HCT116 (cell line): ENCODE data around the gene SRD5A3. TPM values are rescaled to one million over a fixed set of nuclear protein-coding genes. Genes with fewer than 3 reads are reported as not detected.

Experiments
- ATAC-seq: fragments of 200-7000 bp; cut with Tn5 transposase; 2 replicates; pipeline ENCODE4 v1.9.1; 2020; ENCODE audit warnings: mild to moderate bottlenecking, moderate library complexity
- BruUV-seq: library from RNA; stranded (reverse); fragments of 400-500 nt; replicated peaks from 2 replicates; lab custom pipeline; 2021; lab: Mats Ljungman, UMichigan
- CTCF ChIA-PET: fragments of 300-600 bp; sonication (Branson Sonifier 250); formaldehyde crosslinking; loops from one replicate; lab custom pipeline; 2021; ENCODE audit warnings: antibody characterized with exemption; lab: Charles Lee
- POLR2A ChIA-PET: fragments of 300-600, 350-600 bp; sonication (Branson Sonifier 250); formaldehyde crosslinking; loops from one replicate; lab custom pipeline; 2021; ENCODE audit warnings: antibody characterized with exemption; lab: Charles Lee
- RAD21 ChIA-PET, 2 experiments: fragments of 300-600 bp; sonication (Branson Sonifier 250); formaldehyde crosslinking; loops; one replicate each; lab custom pipeline; 2023; ENCODE audit warnings: low total read pairs in 2 of 2; ENCODE audit not compliant: uncharacterized antibody in 2 of 2, unreplicated experiment in 2 of 2, low non-redundant PET in 1 of 2; lab: Charles Lee
- DNase-seq: peaks from one replicate; pipeline ENCODE4 v3.0.0-alpha.2; 2010; ENCODE audit warnings: low read depth, low spot score
- H2AFZ ChIP-seq: fragments of 200-600 bp; shearing (Covaris generic), sonication (generic); 2 replicates; pipeline ENCODE4 v1.6.1; 2017; ENCODE audit warnings: low read depth, mixed run types, mixed read lengths, antibody characterized with exemption, low read length; ENCODE audit not compliant: poor library complexity, severe bottlenecking
- H3K27ac ChIP-seq: 2 replicates; pipeline ENCODE4 v1.5.1; 2012; ENCODE audit warnings: low read depth, low read length
- H3K27me3 ChIP-seq: fragments of 200-600 bp; sonication (generic); 2 replicates; pipeline ENCODE4 v1.6.1; 2016; ENCODE audit warnings: mixed run types, low read length, mixed read lengths; ENCODE audit not compliant: insufficient read depth
- H3K36me3 ChIP-seq, 2 experiments: fragments of 200-500 bp in 1 of 2; fragments of 200-600 bp in 1 of 2; sonication (Bioruptor generic) in 1 of 2; sonication (generic) in 1 of 2; 2 replicates each; pipeline versions ENCODE4 v1.5.1 to v1.6.1; 2014 to 2016; ENCODE audit warnings: low read length in 2 of 2, inconsistent platforms in 1 of 2, mixed read lengths in 1 of 2, mixed run types in 1 of 2; ENCODE audit not compliant: insufficient read depth in 2 of 2, control insufficient read depth in 1 of 2
- H3K4me1 ChIP-seq, 2 experiments: fragments of 200-600 bp in 1 of 2; sonication (generic) in 1 of 2; 2 replicates each; pipeline versions ENCODE4 v1.5.1 to v1.6.1; 2012 to 2017; ENCODE audit warnings: low read length in 2 of 2, inconsistent platforms in 1 of 2, mild to moderate bottlenecking in 1 of 2, mixed read lengths in 1 of 2, mixed run types in 1 of 2, moderate library complexity in 1 of 2; ENCODE audit not compliant: insufficient read depth in 2 of 2, control insufficient read depth in 1 of 2
- H3K4me2 ChIP-seq: fragments of 200-600 bp; sonication (generic); 2 replicates; pipeline ENCODE4 v1.6.1; 2017; ENCODE audit warnings: mixed run types, low read length, mixed read lengths
- H3K4me3 ChIP-seq, 2 experiments: fragments of 200-600 bp in 1 of 2; sonication (generic) in 1 of 2; replicated peaks in 1 of 2; 2 replicates each; pipeline ENCODE4 v1.5.1; 2011 to 2016; ENCODE audit warnings: low read length in 2 of 2, control low read depth in 1 of 2, low read depth in 1 of 2, mild to moderate bottlenecking in 1 of 2, mixed read lengths in 1 of 2, mixed run types in 1 of 2
- H3K79me2 ChIP-seq: fragments of 200-600 bp; sonication (generic); 2 replicates; pipeline ENCODE4 v1.6.1; 2017; ENCODE audit warnings: mild to moderate bottlenecking, mixed run types, low read length, moderate library complexity, mixed read lengths; ENCODE audit not compliant: insufficient read depth
- H3K9ac ChIP-seq: fragments of 200-600 bp; sonication (generic); 2 replicates; pipeline ENCODE4 v1.6.1; 2016; ENCODE audit warnings: low read length, mixed read lengths
- H3K9me2 ChIP-seq: fragments of 200-600 bp; sonication (generic), shearing (Covaris generic); 2 replicates; pipeline ENCODE4 v1.6.1; 2017; ENCODE audit warnings: mixed run types, mild to moderate bottlenecking, moderate library complexity; ENCODE audit not compliant: insufficient read depth
- H3K9me3 ChIP-seq, 2 experiments: fragments of 200-500 bp in 1 of 2; fragments of 200-600 bp in 1 of 2; sonication (Bioruptor generic) in 1 of 2; sonication (generic) in 1 of 2; 2 replicates each; pipeline ENCODE4 v1.6.1; 2014 to 2017; ENCODE audit warnings: low read length in 2 of 2, mixed read lengths in 2 of 2, inconsistent platforms in 1 of 2, low read depth in 1 of 2, mild to moderate bottlenecking in 1 of 2, mixed run types in 1 of 2, moderate library complexity in 1 of 2; ENCODE audit not compliant: control insufficient read depth in 1 of 2, insufficient read depth in 1 of 2
- H4K20me1 ChIP-seq: fragments of 200-600 bp; sonication (generic), shearing (Covaris generic); 2 replicates; pipeline ENCODE4 v1.6.1; 2017; ENCODE audit warnings: mixed run types, mild to moderate bottlenecking, moderate library complexity; ENCODE audit not compliant: insufficient read depth
- CBX3 ChIP-seq: IDR thresholded peaks from 2 replicates; pipeline ENCODE4 v1.6.1; 2012; ENCODE audit warnings: low read depth
- CEBPB ChIP-seq: IDR thresholded peaks from 2 replicates; pipeline ENCODE4 v1.6.1; 2012; ENCODE audit warnings: low read depth
- EGR1 ChIP-seq: IDR thresholded peaks from 2 replicates; pipeline ENCODE4 v1.6.1; 2012; ENCODE audit warnings: low read depth
- ELF1 ChIP-seq: IDR thresholded peaks from 2 replicates; pipeline ENCODE4 v1.6.1; 2012; ENCODE audit warnings: low read depth, borderline replicate concordance
- EZH2phosphoT487 ChIP-seq: fragments of 200-600 bp; IDR thresholded peaks from 2 replicates; pipeline ENCODE4 v1.6.1; 2018; ENCODE audit warnings: antibody characterized with exemption, borderline replicate concordance
- RAD21 ChIP-seq: IDR thresholded peaks from 2 replicates; pipeline ENCODE4 v1.6.1; 2012; ENCODE audit warnings: low read depth, mild to moderate bottlenecking
- SP1 ChIP-seq: IDR thresholded peaks from 2 replicates; pipeline ENCODE4 v1.6.1; 2012; ENCODE audit warnings: low read depth
- SRF ChIP-seq: IDR thresholded peaks from 2 replicates; pipeline ENCODE4 v1.6.1; 2012; ENCODE audit warnings: low read depth
- ZFX ChIP-seq: fragments of 450-650 bp; IDR thresholded peaks from 2 replicates; pipeline ENCODE4 v1.6.1; 2017
- ZNF274 ChIP-seq: fragments of 200-500 bp; sonication (Bioruptor generic); IDR thresholded peaks from 2 replicates; pipeline ENCODE4 v1.6.1; 2014; ENCODE audit warnings: mild to moderate bottlenecking, low read depth, low read length, inconsistent platforms
- intact Hi-C: fragments of 100-400 bp; cut with micrococcal nuclease; formaldehyde crosslinking; loops from 2 replicates; pipeline ENCODE4 v1.10.0; 2022
- total RNA-seq: library from RNA; stranded (reverse); gene quantifications from one replicate; pipeline ENCODE4 v1.2.1, GENCODE V29; 2021; ENCODE audit not compliant: unreplicated experiment
- TF ChIP-seq, protein P1 (sequence below): IDR thresholded peaks from 2 replicates; pipeline ENCODE4 v1.6.1; 2012

SRD5A3 gene
- total RNA-seq, 1 experiment from 2014 or later, result 19.9 TPM

DNA sequence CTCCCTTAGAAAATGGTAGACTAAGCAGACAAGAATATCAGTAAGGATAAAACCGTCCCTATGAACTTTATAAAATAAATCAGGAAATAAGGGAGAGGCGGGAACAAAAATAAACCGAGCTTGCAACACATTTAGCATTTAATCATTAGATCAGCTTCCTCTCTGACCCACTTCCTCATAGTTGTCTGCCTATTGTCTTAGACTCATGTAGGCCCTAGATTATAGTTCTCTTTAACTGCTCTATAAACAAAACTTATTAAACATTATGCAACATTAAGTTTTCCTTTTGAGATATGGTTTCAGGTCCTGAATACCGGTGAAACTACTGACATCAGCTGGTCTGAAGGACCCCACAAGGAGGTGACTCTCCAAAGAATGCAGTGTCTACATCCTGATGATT, 15.8 kb upstream of the SRD5A3 start:
- H4K20me1 ChIP-seq, result no peaks in the 10 kb centered on the region
- RAD21 ChIA-PET, result no interaction called here
- no peak for ATAC-seq
- H3K27ac ChIP-seq, result no peak overlapping the region
- no peaks in the 10 kb centered on the region for H3K27me3 ChIP-seq
- no peaks in the 10 kb centered on the region for H3K9me2 ChIP-seq
- no peaks in the 10 kb centered on the region for H3K4me1 ChIP-seq
- no peak overlapping the region for H2AFZ ChIP-seq
- no peak overlapping the region for H3K9ac ChIP-seq
- DNase-seq, result no peak
- H3K79me2 ChIP-seq, result no peaks in the 10 kb centered on the region
- intact Hi-C loops, result no loop called here
- H3K9me3 ChIP-seq, result 0 out of 4 replicates have a peak, but pooled peaks cover 0 to 6% of the 10 kb centered on the region in 2 experiments
- no peak overlapping the region for H3K4me3 ChIP-seq
- no peak overlapping the region for H3K4me2 ChIP-seq
- POLR2A ChIA-PET, result no interaction called here
- BruUV-seq, result no TSS peak
- TF ChIP-seq ZFX, result no peak
- no peak for TF ChIP-seq CBX3
- TF ChIP-seq, protein P1, sequence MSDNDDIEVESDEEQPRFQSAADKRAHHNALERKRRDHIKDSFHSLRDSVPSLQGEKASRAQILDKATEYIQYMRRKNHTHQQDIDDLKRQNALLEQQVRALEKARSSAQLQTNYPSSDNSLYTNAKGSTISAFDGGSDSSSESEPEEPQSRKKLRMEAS, result no peak
- no peak for TF ChIP-seq EZH2phosphoT487
- no peak for TF ChIP-seq RAD21
- TF ChIP-seq EGR1, result no peak
- TF ChIP-seq ZNF274, result no peak
- TF ChIP-seq CEBPB, result no peak
- no peak for TF ChIP-seq ELF1
- TF ChIP-seq SP1, result no peak
- TF ChIP-seq SRF, result no peak
- H3K36me3 ChIP-seq, result no peaks in the 10 kb centered on the region
- CTCF ChIA-PET, result no interaction called here
